Endothelial cell (in vitro differentiated cells): ENCODE results near the gene SH2D5. TPM values are rescaled to one million over a fixed set of nuclear protein-coding genes. Genes with fewer than 3 reads are reported as not detected.

Experiments used
- DNase-seq: peaks from one replicate; pipeline ENCODE4 v3.0.0; 2021; ENCODE audit warnings: low spot score
- H3K27ac Mint-ChIP-seq: one replicate; pipeline ENCODE4 v1.8.0; 2021; ENCODE audit warnings: mixed read lengths, inconsistent platforms; ENCODE audit not compliant: unreplicated experiment
- H3K27me3 Mint-ChIP-seq: one replicate; pipeline ENCODE4 v1.8.0; 2021; ENCODE audit warnings: mild to moderate bottlenecking, moderate library complexity, mixed read lengths, inconsistent platforms; ENCODE audit not compliant: unreplicated experiment
- H3K36me3 Mint-ChIP-seq: one replicate; pipeline ENCODE4 v1.8.0; 2021; ENCODE audit warnings: mild to moderate bottlenecking, low read depth, mixed read lengths, inconsistent platforms; ENCODE audit not compliant: unreplicated experiment
- H3K4me1 Mint-ChIP-seq: one replicate; pipeline ENCODE4 v1.8.0; 2021; ENCODE audit warnings: mild to moderate bottlenecking, mixed read lengths, inconsistent platforms; ENCODE audit not compliant: unreplicated experiment
- H3K4me3 Mint-ChIP-seq: one replicate; pipeline ENCODE4 v1.8.0; 2021; ENCODE audit warnings: mild to moderate bottlenecking, mixed read lengths, inconsistent platforms; ENCODE audit not compliant: unreplicated experiment
- H3K9me3 Mint-ChIP-seq: one replicate; pipeline ENCODE4 v1.8.0; 2021; ENCODE audit warnings: mixed read lengths, inconsistent platforms; ENCODE audit not compliant: unreplicated experiment
- CTCF ChIP-seq: fragments of 200-600 bp; sonication (generic); IDR thresholded peaks from one replicate; pipeline ENCODE4 v1.5.0; 2021; ENCODE audit warnings: antibody characterized with exemption; ENCODE audit not compliant: unreplicated experiment
- total RNA-seq: library from RNA; stranded (reverse); fragmentation: NEBNext Ultra II Directional; extraction: Animal tissue kit (Norgen Biotek cat#: 25700); gene quantifications from one replicate; pipeline ENCODE4 v1.2.1, GENCODE V29; 2021; ENCODE audit not compliant: unreplicated experiment

The SH2D5 gene
- total RNA-seq, 1 donor from 2014 or later: 0.26 TPM

GRCh38 chr1:20731057-20731991, 1.2 kb downstream of the SH2D5 start:
- no peak for TF ChIP-seq CTCF
- H3K4me3 Mint-ChIP-seq: no peak overlapping the region
- no peak for DNase-seq
- no peaks in the 10 kb centered on the region for H3K36me3 Mint-ChIP-seq
- no peak overlapping the region for H3K27ac Mint-ChIP-seq
- H3K27me3 Mint-ChIP-seq: peaks cover 19% of the 10 kb centered on the region
- no peaks in the 10 kb centered on the region for H3K9me3 Mint-ChIP-seq
- H3K4me1 Mint-ChIP-seq: peaks cover 2% of the 10 kb centered on the region

DNA sequence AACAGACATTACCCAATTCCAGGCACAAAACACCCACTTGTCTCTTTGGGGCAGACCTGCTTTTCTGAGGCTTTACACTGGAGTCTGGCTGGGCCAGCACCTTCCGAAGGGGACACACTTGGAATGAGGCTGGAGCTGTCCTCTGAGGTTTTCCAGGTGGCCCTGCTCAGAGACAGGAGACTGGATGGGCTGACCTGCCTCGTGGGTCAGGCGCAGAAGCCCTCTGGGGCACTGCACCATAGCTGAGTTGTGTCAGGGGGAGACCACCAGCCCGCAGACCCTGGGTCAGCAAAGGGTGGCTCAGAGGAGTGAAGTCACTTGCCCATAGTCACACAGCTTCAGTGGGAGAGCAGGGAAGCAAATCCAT, 1.8 kb downstream of the SH2D5 start:
- no peaks in the 10 kb centered on the region for H3K9me3 Mint-ChIP-seq
- no peak overlapping the region for H3K27ac Mint-ChIP-seq
- no peaks in the 10 kb centered on the region for H3K36me3 Mint-ChIP-seq
- H3K4me3 Mint-ChIP-seq: no peak overlapping the region
- H3K27me3 Mint-ChIP-seq: peaks cover 19% of the 10 kb centered on the region
- TF ChIP-seq CTCF: no peak
- no peak for DNase-seq
- peaks cover 2% of the 10 kb centered on the region for H3K4me1 Mint-ChIP-seq

- Mint-ChIP-seq H3K36me3 (no peaks in the 10 kb centered on the region), H3K27me3 (peaks cover 22% of the 10 kb centered on the region), H3K9me3 (no peaks in the 10 kb centered on the region), H3K27ac (no peak overlapping the region), H3K4me1 (peaks cover 2% of the 10 kb centered on the region), H3K4me3 (peak overlapping the region; percentile 23)
- TF ChIP-seq CTCF: no peak
- DNase-seq: no peak
Observed at GRCh38 chr1:20729990-20730689, 2.4 kb downstream of the SH2D5 start.

DNA sequence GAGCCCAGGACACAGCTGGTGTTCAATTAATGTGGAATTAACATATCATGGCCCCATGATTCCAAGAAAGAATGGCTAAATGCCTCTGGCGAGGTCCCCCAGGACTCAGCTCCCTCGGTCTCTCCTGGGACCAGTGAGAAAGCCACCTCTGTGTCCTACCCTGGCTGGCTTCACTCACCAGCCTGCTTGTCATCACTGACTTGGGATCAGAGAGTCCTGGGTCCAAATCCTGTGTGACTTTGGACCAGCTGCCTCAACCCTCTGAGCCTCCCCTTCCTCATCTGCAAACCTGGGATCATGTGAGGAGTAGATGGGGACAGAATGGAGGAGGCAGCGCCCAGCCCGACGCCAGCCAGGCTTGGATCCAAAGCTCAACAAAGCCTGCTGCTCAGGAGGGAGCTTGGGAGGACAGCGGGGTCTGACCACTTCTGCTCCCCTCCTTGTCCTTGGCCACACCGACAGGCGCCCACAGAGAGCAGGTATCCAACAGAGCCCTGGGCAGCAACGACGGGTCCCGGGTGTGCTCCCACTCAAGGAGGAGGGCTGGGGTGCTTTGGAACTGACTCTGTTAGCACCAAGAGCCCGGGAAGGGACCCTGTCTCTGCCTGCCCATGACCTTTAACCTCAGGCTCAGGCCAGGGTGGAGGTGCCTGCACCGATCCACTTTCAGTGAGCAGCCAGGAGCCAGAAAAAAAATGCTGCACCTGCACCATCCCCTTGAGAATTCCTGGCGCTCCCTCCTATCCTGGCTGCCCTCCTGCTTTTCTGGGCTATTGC, 3.2 kb downstream of the SH2D5 start:
- Mint-ChIP-seq H3K4me3 (no peak overlapping the region), H3K4me1 (peaks cover 2% of the 10 kb centered on the region), H3K36me3 (no peaks in the 10 kb centered on the region), H3K27ac (no peak overlapping the region), H3K27me3 (peaks cover 27% of the 10 kb centered on the region), H3K9me3 (no peaks in the 10 kb centered on the region)
- DNase-seq: no peak
- TF ChIP-seq CTCF: no peak
